H9 (cell line): ENCODE data around the gene MRTFA. TPM values are rescaled to one million over a fixed set of nuclear protein-coding genes. Genes with fewer than 3 reads are reported as not detected.

Source experiments
- DNase-seq: peaks from one replicate; pipeline ENCODE4 v3.0.0-alpha.2; 2017
- H2AFZ ChIP-seq: one replicate; pipeline ENCODE4 v1.6.1; 2013; ENCODE audit warnings: mild to moderate bottlenecking, low read length, control low read depth, moderate library complexity
- H2AK5ac ChIP-seq: 2 replicates; pipeline ENCODE4 v1.6.1; 2013; ENCODE audit warnings: low read length, control low read depth, mixed read lengths; ENCODE audit not compliant: insufficient read length
- H2BK120ac ChIP-seq: one replicate; pipeline ENCODE4 v1.6.1; 2013; ENCODE audit warnings: low read depth, mild to moderate bottlenecking, low read length, control low read depth, inconsistent platforms; ENCODE audit not compliant: poor library complexity, severe bottlenecking
- H2BK12ac ChIP-seq: 2 replicates; pipeline ENCODE4 v1.6.1; 2013; ENCODE audit warnings: low read length, control low read depth, mixed read lengths, low read depth; ENCODE audit not compliant: insufficient read length
- H2BK15ac ChIP-seq: 2 replicates; pipeline ENCODE4 v1.6.1; 2013; ENCODE audit warnings: low read depth, low read length, control low read depth
- H2BK20ac ChIP-seq: one replicate; pipeline ENCODE4 v1.6.1; 2013; ENCODE audit warnings: low read depth, mild to moderate bottlenecking, low read length, control low read depth, inconsistent platforms; ENCODE audit not compliant: poor library complexity, severe bottlenecking
- H2BK5ac ChIP-seq: 2 replicates; pipeline ENCODE4 v1.6.1; 2013; ENCODE audit warnings: low read length, control low read depth, mixed read lengths; ENCODE audit not compliant: insufficient read length
- H3K14ac ChIP-seq: 2 replicates; pipeline ENCODE4 v1.6.1; 2013; ENCODE audit warnings: low read length, control low read depth; ENCODE audit not compliant: insufficient read depth
- H3K18ac ChIP-seq: 2 replicates; pipeline ENCODE4 v1.6.1; 2013; ENCODE audit warnings: low read depth, mild to moderate bottlenecking, mixed read lengths, low read length, control low read depth; ENCODE audit not compliant: insufficient read length
- H3K23ac ChIP-seq: 2 replicates; pipeline ENCODE4 v1.6.1; 2013; ENCODE audit warnings: low read length, control low read depth, mixed read lengths, low read depth; ENCODE audit not compliant: insufficient read length
- H3K23me2 ChIP-seq: 2 replicates; pipeline ENCODE4 v1.6.1; 2013; ENCODE audit warnings: low read depth, mild to moderate bottlenecking, mixed read lengths, low read length, control low read depth; ENCODE audit not compliant: insufficient read length, poor library complexity, severe bottlenecking
- H3K27ac ChIP-seq: 2 replicates; pipeline ENCODE4 v1.5.1; 2013; ENCODE audit warnings: low read length, control low read depth, mixed read lengths, low read depth; ENCODE audit not compliant: insufficient read length
- H3K27me3 ChIP-seq: 2 replicates; pipeline ENCODE4 v1.6.1; 2013; ENCODE audit warnings: low read length, control low read depth, inconsistent platforms; ENCODE audit not compliant: insufficient read depth
- H3K4ac ChIP-seq: 2 replicates; pipeline ENCODE4 v1.6.1; 2013; ENCODE audit warnings: low read depth, mild to moderate bottlenecking, control low read depth, inconsistent platforms, low read length, moderate library complexity
- H3K4me1 ChIP-seq: 2 replicates; pipeline ENCODE4 v1.6.1; 2013; ENCODE audit warnings: low read length, control low read depth, inconsistent platforms; ENCODE audit not compliant: insufficient read depth
- H3K4me2 ChIP-seq: 2 replicates; pipeline ENCODE4 v1.6.1; 2013; ENCODE audit warnings: low read length, control low read depth, mixed read lengths; ENCODE audit not compliant: insufficient read length, insufficient read depth
- H3K56ac ChIP-seq: 2 replicates; pipeline ENCODE4 v1.6.1; 2013; ENCODE audit warnings: low read depth, mild to moderate bottlenecking, mixed read lengths, low read length, control low read depth; ENCODE audit not compliant: insufficient read length
- H3K79me1 ChIP-seq: 2 replicates; pipeline ENCODE4 v1.6.1; 2013; ENCODE audit warnings: low read depth, mild to moderate bottlenecking, moderate library complexity, low read length, control low read depth, inconsistent platforms; ENCODE audit not compliant: insufficient read depth, poor library complexity, severe bottlenecking
- H3K79me2 ChIP-seq: 2 replicates; pipeline ENCODE4 v1.6.1; 2013; ENCODE audit warnings: low read length, control low read depth, inconsistent platforms; ENCODE audit not compliant: insufficient read depth
- H3K9ac ChIP-seq: 2 replicates; pipeline ENCODE4 v1.6.1; 2013; ENCODE audit warnings: low read length, control low read depth, mixed read lengths; ENCODE audit not compliant: insufficient read length; ENCODE audit errors: extremely low read depth
- H3K9me3 ChIP-seq: one replicate; pipeline ENCODE4 v1.6.1; 2013; ENCODE audit warnings: low read depth, low read length, inconsistent platforms; ENCODE audit not compliant: control insufficient read depth
- H3T11ph ChIP-seq: one replicate; pipeline ENCODE4 v1.6.1; 2013; ENCODE audit warnings: mild to moderate bottlenecking, low read length, control low read depth, inconsistent platforms
- H4K20me1 ChIP-seq: one replicate; pipeline ENCODE4 v1.6.1; 2013; ENCODE audit not compliant: control insufficient read depth, insufficient read length, insufficient read depth
- H4K5ac ChIP-seq: 2 replicates; pipeline ENCODE4 v1.6.1; 2013; ENCODE audit warnings: low read depth, mild to moderate bottlenecking, mixed read lengths, low read length, control low read depth; ENCODE audit not compliant: insufficient read length
- H4K8ac ChIP-seq: replicated peaks from 2 replicates; pipeline ENCODE4 v1.6.1; 2013; ENCODE audit warnings: low read length, control low read depth, mixed read lengths, low read depth; ENCODE audit not compliant: insufficient read length
- H4K91ac ChIP-seq: 2 replicates; pipeline ENCODE4 v1.6.1; 2013; ENCODE audit warnings: low read depth, mild to moderate bottlenecking, moderate library complexity, mixed read lengths, low read length, control low read depth; ENCODE audit not compliant: insufficient read length
- H3K27ac Mint-ChIP-seq, 3 experiments: 2 replicates in 2 of 3; 3 replicates in 1 of 3; pipeline ENCODE4 v1.8.0; 2020 to 2021; ENCODE audit warnings: mixed read lengths in 3 of 3, mild to moderate bottlenecking in 1 of 3, moderate library complexity in 1 of 3
- H3K27me3 Mint-ChIP-seq: 2 replicates; pipeline ENCODE4 v1.8.0; 2021; ENCODE audit warnings: low read depth, mild to moderate bottlenecking, moderate library complexity, mixed read lengths
- H3K36me3 Mint-ChIP-seq, 3 experiments: 2 replicates in 2 of 3; 3 replicates in 1 of 3; pipeline ENCODE4 v1.8.0; 2020 to 2021; ENCODE audit warnings: low read depth in 3 of 3, mixed read lengths in 3 of 3; ENCODE audit not compliant: insufficient read depth in 1 of 3
- H3K4me1 Mint-ChIP-seq, 2 experiments: 2 replicates each; pipeline ENCODE4 v1.8.0; 2020; ENCODE audit warnings: mixed read lengths in 2 of 2
- H3K4me3 Mint-ChIP-seq, 2 experiments: 2 replicates in 1 of 2; 3 replicates in 1 of 2; pipeline ENCODE4 v1.8.0; 2020 to 2021; ENCODE audit warnings: mild to moderate bottlenecking in 2 of 2, mixed read lengths in 2 of 2, moderate library complexity in 1 of 2
- H3K9me3 Mint-ChIP-seq, 2 experiments: 2 replicates in 1 of 2; 3 replicates in 1 of 2; pipeline ENCODE4 v1.8.0; 2020; ENCODE audit warnings: mild to moderate bottlenecking in 2 of 2, mixed read lengths in 2 of 2, moderate library complexity in 1 of 2
- CTCF ChIP-seq: fragments of 200-600 bp; sonication (generic); conservative IDR thresholded peaks from 3 replicates; pipeline ENCODE4 v1.8.0; 2021; ENCODE audit warnings: antibody characterized with exemption, mild to moderate bottlenecking
- WGBS: extraction: QIAGEN DNeasy Blood & Tissue Kit; methylation state at CpG from one replicate; pipeline ENCODE4 v1.1.7; 2013; ENCODE audit warnings: missing lambda C conversion rate, low lambda C conversion rate, mixed read lengths; ENCODE audit not compliant: insufficient read length; ENCODE audit errors: extremely low coverage; 5-methylcytosine and 5-hydroxymethylcytosine counted together
- total RNA-seq: library from RNA; stranded (reverse); gene quantifications from 2 replicates; pipeline ENCODE4 v1.2.1, GENCODE V29; 2021

The MRTFA gene
- total RNA-seq, 1 experiment from 2014 or later = 38.1 TPM

GRCh38 chr22:40637183-40638150 is 948 bp upstream of the MRTFA start:
- WGBS = no CpG with 5 or more reads among the region's 46 CpGs
- Histone ChIP-seq H4K8ac (no peak overlapping the region), H4K20me1 (no peaks in the 10 kb centered on the region), H3K14ac (no peak overlapping the region), H2BK12ac (no peak overlapping the region), H2AFZ (peak overlapping the region; percentile 1), H3K27ac (no peak overlapping the region), H2AK5ac (no peak overlapping the region), H3K79me2 (peaks cover 10% of the 10 kb centered on the region; the same call in 1 of the 2 replicates), H3K23me2 (peaks cover 12% of the 10 kb centered on the region), H2BK5ac (no peak overlapping the region), H3K4ac (no peak overlapping the region), H3K56ac (no peak overlapping the region), H3K9me3 (no peaks in the 10 kb centered on the region), H3K4me2 (peak overlapping the region; percentile 91), H3K4me1 (peaks cover 4% of the 10 kb centered on the region; the same call in 1 of the 2 replicates), H3K27me3 (no peaks in the 10 kb centered on the region), H4K5ac (no peak overlapping the region), H3K18ac (no peak overlapping the region), H2BK20ac (no peak overlapping the region), H3K79me1 (peaks cover 5% of the 10 kb centered on the region), H2BK120ac (no peak overlapping the region), H3K9ac (peak overlapping the region; percentile 27), H4K91ac (no peak overlapping the region), H2BK15ac (no peak overlapping the region), H3T11ph (no peak overlapping the region), H3K23ac (no peak overlapping the region)
- TF ChIP-seq CTCF = no peak
- no peak for DNase-seq
- Mint-ChIP-seq H3K27me3 (no peaks in the 10 kb centered on the region), H3K36me3 (peaks cover 0 to 4% (median 2%) of the 10 kb centered on the region in 3 experiments; a peak in 4 of 7 replicates), H3K4me1 (peaks cover 20 to 21% of the 10 kb centered on the region in 2 experiments), H3K4me3 (peak overlapping the region; percentile 88 to 92), H3K27ac (peak overlapping the region in 2 of 3 experiments; percentile 78 to 83; a peak in 4 of 7 replicates), H3K9me3 (0 out of 5 replicates have a peak, but pooled peaks cover 0 to 2% of the 10 kb centered on the region in 2 experiments)
